ENCODE results near the gene MRAS. TPM values are rescaled to one million over a fixed set of nuclear protein-coding genes. Genes with fewer than 3 reads are reported as not detected.

Gene MRAS
- polyA plus RNA-seq, 3 donors: 6.2 to 13.2 (median 8.3) TPM

Other genes with a start within 250 kb of the MRAS start
- 1 to 10 TPM in 1 of 3 donors, under 1 TPM in 2; 0.50 to 1.8 (median 0.52) TPM for gene DZIP1L, start 233.0 kb upstream of the MRAS start, polyA plus RNA-seq
- not detected for gene A4GNT, start 216.2 kb upstream of the MRAS start, polyA plus RNA-seq
- gene DBR1, start 173.7 kb upstream of the MRAS start, polyA plus RNA-seq: 1 to 10 TPM; 4.8 to 7.5 (median 5.6) TPM
- gene ARMC8, start 161.3 kb upstream of the MRAS start, polyA plus RNA-seq: 10 to 100 TPM; 34.3 to 43.9 (median 42.0) TPM
- under 1 TPM in 1 of 3 donors, not detected in 2; 0.04 TPM for gene NME9, start 18.7 kb upstream of the MRAS start, polyA plus RNA-seq
- not detected for gene ESYT3, start 86.0 kb downstream of the MRAS start, polyA plus RNA-seq
- gene CEP70, start 245.7 kb downstream of the MRAS start, polyA plus RNA-seq: under 1 TPM in 1 of 3 donors, not detected in 2; 0.11 TPM

Data from CD14-positive monocyte (primary cell).